WTC11 (cell line): ENCODE data around the gene SIPA1L3. TPM values are rescaled to one million over a fixed set of nuclear protein-coding genes. Genes with fewer than 3 reads are reported as not detected.

Source experiments
- ATAC-seq: fragments of 200-7000 bp; cut with Tn5 transposase; 2 replicates; pipeline ENCODE4 v1.10.0; 2021; ENCODE audit warnings: mild to moderate bottlenecking, moderate library complexity
- CTCF ChIA-PET: fragments of 300-600 bp; sonication (Branson Sonifier 250); formaldehyde crosslinking; loops from one replicate; lab custom pipeline; 2021; ENCODE audit warnings: antibody characterized with exemption; lab: Charles Lee
- POLR2A ChIA-PET: fragments of 350-600 bp; sonication (Branson Sonifier 250); formaldehyde crosslinking; loops from one replicate; lab custom pipeline; 2021; ENCODE audit warnings: antibody characterized with exemption; lab: Charles Lee
- DNase-seq: peaks from one replicate; pipeline ENCODE4 v3.0.0; 2021; ENCODE audit warnings: low spot score
- H3K27ac Mint-ChIP-seq: 2 replicates; pipeline ENCODE4 v1.8.0; 2021; ENCODE audit warnings: mixed read lengths
- H3K27me3 Mint-ChIP-seq: 2 replicates; pipeline ENCODE4 v1.8.0; 2021; ENCODE audit warnings: low read depth, mild to moderate bottlenecking, moderate library complexity, mixed read lengths
- H3K36me3 Mint-ChIP-seq: 2 replicates; pipeline ENCODE4 v1.8.0; 2021; ENCODE audit warnings: mixed read lengths
- H3K4me1 Mint-ChIP-seq: 2 replicates; pipeline ENCODE4 v1.8.0; 2022; ENCODE audit warnings: mixed read lengths
- H3K4me3 Mint-ChIP-seq: 2 replicates; pipeline ENCODE4 v1.8.0; 2021; ENCODE audit warnings: mild to moderate bottlenecking, moderate library complexity, mixed read lengths
- H3K9me3 Mint-ChIP-seq: 2 replicates; pipeline ENCODE4 v1.8.0; 2021; ENCODE audit warnings: mixed read lengths
- ATF2 ChIP-seq: sonication (generic); formaldehyde crosslinking; IDR thresholded peaks from 2 replicates; pipeline ENCODE4 v1.8.1; 2022; ENCODE audit warnings: low read depth, missing genetic modification reagents, borderline replicate concordance
- ELF4 ChIP-seq: sonication (generic); formaldehyde crosslinking; IDR thresholded peaks from 2 replicates; pipeline ENCODE4 v1.8.1; 2022; ENCODE audit warnings: low read depth, mild to moderate bottlenecking, moderate library complexity, missing genetic modification reagents
- ESRRA ChIP-seq: sonication (generic); formaldehyde crosslinking; IDR thresholded peaks from 2 replicates; pipeline ENCODE4 v1.8.1; 2022; ENCODE audit warnings: mild to moderate bottlenecking, missing genetic modification reagents, borderline replicate concordance
- IRF2 ChIP-seq: sonication (generic); formaldehyde crosslinking; IDR thresholded peaks from 2 replicates; pipeline ENCODE4 v1.8.0; 2022; ENCODE audit warnings: low read depth, missing genetic modification reagents, borderline replicate concordance
- KAT7 ChIP-seq: sonication (generic); formaldehyde crosslinking; IDR thresholded peaks from 2 replicates; pipeline ENCODE4 v1.8.1; 2023; ENCODE audit warnings: missing genetic modification reagents, mild to moderate bottlenecking, borderline replicate concordance
- MLX ChIP-seq: sonication (generic); formaldehyde crosslinking; IDR thresholded peaks from 2 replicates; pipeline ENCODE4 v1.8.1; 2023; ENCODE audit warnings: mild to moderate bottlenecking, missing genetic modification reagents, moderate library complexity
- NFYB ChIP-seq: sonication (generic); formaldehyde crosslinking; conservative IDR thresholded peaks from 2 replicates; pipeline ENCODE4 v1.8.0; 2022; ENCODE audit warnings: low read depth, missing genetic modification reagents
- NR2C2 ChIP-seq: sonication (generic); formaldehyde crosslinking; IDR thresholded peaks from 2 replicates; pipeline ENCODE4 v1.8.0; 2022; ENCODE audit warnings: mild to moderate bottlenecking, missing genetic modification reagents
- TEAD4 ChIP-seq: sonication (generic); formaldehyde crosslinking; IDR thresholded peaks from 2 replicates; pipeline ENCODE4 v1.8.0; 2022; ENCODE audit warnings: mild to moderate bottlenecking, missing genetic modification reagents
- TP53 ChIP-seq: sonication (generic); formaldehyde crosslinking; IDR thresholded peaks from 2 replicates; pipeline ENCODE4 v1.8.1; 2023; ENCODE audit warnings: mild to moderate bottlenecking, missing genetic modification reagents
- ZNF317 ChIP-seq: sonication (generic); formaldehyde crosslinking; IDR thresholded peaks from 2 replicates; pipeline ENCODE4 v1.8.1; 2023; ENCODE audit warnings: low read depth, mild to moderate bottlenecking, moderate library complexity, missing genetic modification reagents, borderline replicate concordance
- total RNA-seq: library from RNA; stranded (reverse); gene quantifications from 3 replicates; pipeline ENCODE4 v1.2.3, GENCODE V29; 2021
- TF ChIP-seq, protein P1 (sequence below): fragments of 250-450 bp; sonication (Bioruptor Pico); IDR thresholded peaks from 2 replicates; pipeline ENCODE4 v1.9.0; 2021; ENCODE audit warnings: mild to moderate bottlenecking, borderline replicate concordance
- TF ChIP-seq, protein P2 (sequence below): sonication (generic); formaldehyde crosslinking; IDR thresholded peaks from 2 replicates; pipeline ENCODE4 v1.8.0; 2023; ENCODE audit warnings: missing genetic modification reagents, mild to moderate bottlenecking, borderline replicate concordance
- TF ChIP-seq, protein P3 (sequence below): sonication (generic); formaldehyde crosslinking; conservative IDR thresholded peaks from 2 replicates; pipeline ENCODE4 v1.8.1; 2023; ENCODE audit warnings: mild to moderate bottlenecking, low read depth, missing genetic modification reagents, moderate library complexity
- TF ChIP-seq, protein P4 (sequence below): sonication (generic); formaldehyde crosslinking; IDR thresholded peaks from 2 replicates; pipeline ENCODE4 v1.8.1; 2023; ENCODE audit warnings: mild to moderate bottlenecking, missing genetic modification reagents

Gene SIPA1L3
- total RNA-seq, 1 experiment from 2014 or later, result 41.5 TPM

- H3K36me3 Mint-ChIP-seq, result no peaks in the 10 kb centered on the region
- no peak overlapping the region for H3K27ac Mint-ChIP-seq
- DNase-seq, result no peak
- H3K4me1 Mint-ChIP-seq, result peaks cover 51% of the 10 kb centered on the region
- H3K27me3 Mint-ChIP-seq, result no peaks in the 10 kb centered on the region
- CTCF ChIA-PET, result no interaction called here
- H3K4me3 Mint-ChIP-seq, result no peak overlapping the region
- ATAC-seq, result no peak
- POLR2A ChIA-PET, result interaction anchor here (0.9 to 1.2 kb wide), 2 partner anchors 20 to 76 kb away, joined by 3 read pairs; partner anchors contain the start of genes SIPA1L3 and WDR87
- TF ChIP-seq ATF2 (CRISPR knock-in tag) (no peak), ELF4 (no peak), NFYB (no peak), NR2C2 (CRISPR knock-in tag) (no peak), MLX (no peak), IRF2 (CRISPR knock-in tag) (no peak), ZNF317 (no peak), TP53 (CRISPR knock-in tag) (no peak), KAT7 (no peak), TEAD4 (no peak), ESRRA (CRISPR knock-in tag) (no peak)
- TF ChIP-seq, protein P1, sequence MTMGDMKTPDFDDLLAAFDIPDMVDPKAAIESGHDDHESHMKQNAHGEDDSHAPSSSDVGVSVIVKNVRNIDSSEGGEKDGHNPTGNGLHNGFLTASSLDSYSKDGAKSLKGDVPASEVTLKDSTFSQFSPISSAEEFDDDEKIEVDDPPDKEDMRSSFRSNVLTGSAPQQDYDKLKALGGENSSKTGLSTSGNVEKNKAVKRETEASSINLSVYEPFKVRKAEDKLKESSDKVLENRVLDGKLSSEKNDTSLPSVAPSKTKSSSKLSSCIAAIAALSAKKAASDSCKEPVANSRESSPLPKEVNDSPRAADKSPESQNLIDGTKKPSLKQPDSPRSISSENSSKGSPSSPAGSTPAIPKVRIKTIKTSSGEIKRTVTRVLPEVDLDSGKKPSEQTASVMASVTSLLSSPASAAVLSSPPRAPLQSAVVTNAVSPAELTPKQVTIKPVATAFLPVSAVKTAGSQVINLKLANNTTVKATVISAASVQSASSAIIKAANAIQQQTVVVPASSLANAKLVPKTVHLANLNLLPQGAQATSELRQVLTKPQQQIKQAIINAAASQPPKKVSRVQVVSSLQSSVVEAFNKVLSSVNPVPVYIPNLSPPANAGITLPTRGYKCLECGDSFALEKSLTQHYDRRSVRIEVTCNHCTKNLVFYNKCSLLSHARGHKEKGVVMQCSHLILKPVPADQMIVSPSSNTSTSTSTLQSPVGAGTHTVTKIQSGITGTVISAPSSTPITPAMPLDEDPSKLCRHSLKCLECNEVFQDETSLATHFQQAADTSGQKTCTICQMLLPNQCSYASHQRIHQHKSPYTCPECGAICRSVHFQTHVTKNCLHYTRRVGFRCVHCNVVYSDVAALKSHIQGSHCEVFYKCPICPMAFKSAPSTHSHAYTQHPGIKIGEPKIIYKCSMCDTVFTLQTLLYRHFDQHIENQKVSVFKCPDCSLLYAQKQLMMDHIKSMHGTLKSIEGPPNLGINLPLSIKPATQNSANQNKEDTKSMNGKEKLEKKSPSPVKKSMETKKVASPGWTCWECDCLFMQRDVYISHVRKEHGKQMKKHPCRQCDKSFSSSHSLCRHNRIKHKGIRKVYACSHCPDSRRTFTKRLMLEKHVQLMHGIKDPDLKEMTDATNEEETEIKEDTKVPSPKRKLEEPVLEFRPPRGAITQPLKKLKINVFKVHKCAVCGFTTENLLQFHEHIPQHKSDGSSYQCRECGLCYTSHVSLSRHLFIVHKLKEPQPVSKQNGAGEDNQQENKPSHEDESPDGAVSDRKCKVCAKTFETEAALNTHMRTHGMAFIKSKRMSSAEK (CRISPR knock-in tag), result no peak
- TF ChIP-seq, protein P2, sequence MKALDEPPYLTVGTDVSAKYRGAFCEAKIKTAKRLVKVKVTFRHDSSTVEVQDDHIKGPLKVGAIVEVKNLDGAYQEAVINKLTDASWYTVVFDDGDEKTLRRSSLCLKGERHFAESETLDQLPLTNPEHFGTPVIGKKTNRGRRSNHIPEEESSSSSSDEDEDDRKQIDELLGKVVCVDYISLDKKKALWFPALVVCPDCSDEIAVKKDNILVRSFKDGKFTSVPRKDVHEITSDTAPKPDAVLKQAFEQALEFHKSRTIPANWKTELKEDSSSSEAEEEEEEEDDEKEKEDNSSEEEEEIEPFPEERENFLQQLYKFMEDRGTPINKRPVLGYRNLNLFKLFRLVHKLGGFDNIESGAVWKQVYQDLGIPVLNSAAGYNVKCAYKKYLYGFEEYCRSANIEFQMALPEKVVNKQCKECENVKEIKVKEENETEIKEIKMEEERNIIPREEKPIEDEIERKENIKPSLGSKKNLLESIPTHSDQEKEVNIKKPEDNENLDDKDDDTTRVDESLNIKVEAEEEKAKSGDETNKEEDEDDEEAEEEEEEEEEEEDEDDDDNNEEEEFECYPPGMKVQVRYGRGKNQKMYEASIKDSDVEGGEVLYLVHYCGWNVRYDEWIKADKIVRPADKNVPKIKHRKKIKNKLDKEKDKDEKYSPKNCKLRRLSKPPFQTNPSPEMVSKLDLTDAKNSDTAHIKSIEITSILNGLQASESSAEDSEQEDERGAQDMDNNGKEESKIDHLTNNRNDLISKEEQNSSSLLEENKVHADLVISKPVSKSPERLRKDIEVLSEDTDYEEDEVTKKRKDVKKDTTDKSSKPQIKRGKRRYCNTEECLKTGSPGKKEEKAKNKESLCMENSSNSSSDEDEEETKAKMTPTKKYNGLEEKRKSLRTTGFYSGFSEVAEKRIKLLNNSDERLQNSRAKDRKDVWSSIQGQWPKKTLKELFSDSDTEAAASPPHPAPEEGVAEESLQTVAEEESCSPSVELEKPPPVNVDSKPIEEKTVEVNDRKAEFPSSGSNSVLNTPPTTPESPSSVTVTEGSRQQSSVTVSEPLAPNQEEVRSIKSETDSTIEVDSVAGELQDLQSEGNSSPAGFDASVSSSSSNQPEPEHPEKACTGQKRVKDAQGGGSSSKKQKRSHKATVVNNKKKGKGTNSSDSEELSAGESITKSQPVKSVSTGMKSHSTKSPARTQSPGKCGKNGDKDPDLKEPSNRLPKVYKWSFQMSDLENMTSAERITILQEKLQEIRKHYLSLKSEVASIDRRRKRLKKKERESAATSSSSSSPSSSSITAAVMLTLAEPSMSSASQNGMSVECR (CRISPR knock-in tag), result no peak
- TF ChIP-seq, protein P3, sequence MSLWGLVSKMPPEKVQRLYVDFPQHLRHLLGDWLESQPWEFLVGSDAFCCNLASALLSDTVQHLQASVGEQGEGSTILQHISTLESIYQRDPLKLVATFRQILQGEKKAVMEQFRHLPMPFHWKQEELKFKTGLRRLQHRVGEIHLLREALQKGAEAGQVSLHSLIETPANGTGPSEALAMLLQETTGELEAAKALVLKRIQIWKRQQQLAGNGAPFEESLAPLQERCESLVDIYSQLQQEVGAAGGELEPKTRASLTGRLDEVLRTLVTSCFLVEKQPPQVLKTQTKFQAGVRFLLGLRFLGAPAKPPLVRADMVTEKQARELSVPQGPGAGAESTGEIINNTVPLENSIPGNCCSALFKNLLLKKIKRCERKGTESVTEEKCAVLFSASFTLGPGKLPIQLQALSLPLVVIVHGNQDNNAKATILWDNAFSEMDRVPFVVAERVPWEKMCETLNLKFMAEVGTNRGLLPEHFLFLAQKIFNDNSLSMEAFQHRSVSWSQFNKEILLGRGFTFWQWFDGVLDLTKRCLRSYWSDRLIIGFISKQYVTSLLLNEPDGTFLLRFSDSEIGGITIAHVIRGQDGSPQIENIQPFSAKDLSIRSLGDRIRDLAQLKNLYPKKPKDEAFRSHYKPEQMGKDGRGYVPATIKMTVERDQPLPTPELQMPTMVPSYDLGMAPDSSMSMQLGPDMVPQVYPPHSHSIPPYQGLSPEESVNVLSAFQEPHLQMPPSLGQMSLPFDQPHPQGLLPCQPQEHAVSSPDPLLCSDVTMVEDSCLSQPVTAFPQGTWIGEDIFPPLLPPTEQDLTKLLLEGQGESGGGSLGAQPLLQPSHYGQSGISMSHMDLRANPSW (CRISPR knock-in tag), result no peak
- TF ChIP-seq, protein P4, sequence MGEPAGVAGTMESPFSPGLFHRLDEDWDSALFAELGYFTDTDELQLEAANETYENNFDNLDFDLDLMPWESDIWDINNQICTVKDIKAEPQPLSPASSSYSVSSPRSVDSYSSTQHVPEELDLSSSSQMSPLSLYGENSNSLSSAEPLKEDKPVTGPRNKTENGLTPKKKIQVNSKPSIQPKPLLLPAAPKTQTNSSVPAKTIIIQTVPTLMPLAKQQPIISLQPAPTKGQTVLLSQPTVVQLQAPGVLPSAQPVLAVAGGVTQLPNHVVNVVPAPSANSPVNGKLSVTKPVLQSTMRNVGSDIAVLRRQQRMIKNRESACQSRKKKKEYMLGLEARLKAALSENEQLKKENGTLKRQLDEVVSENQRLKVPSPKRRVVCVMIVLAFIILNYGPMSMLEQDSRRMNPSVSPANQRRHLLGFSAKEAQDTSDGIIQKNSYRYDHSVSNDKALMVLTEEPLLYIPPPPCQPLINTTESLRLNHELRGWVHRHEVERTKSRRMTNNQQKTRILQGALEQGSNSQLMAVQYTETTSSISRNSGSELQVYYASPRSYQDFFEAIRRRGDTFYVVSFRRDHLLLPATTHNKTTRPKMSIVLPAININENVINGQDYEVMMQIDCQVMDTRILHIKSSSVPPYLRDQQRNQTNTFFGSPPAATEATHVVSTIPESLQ (CRISPR knock-in tag), result no peak
- TF ChIP-seq, all 79 proteins: peak for 0
- H3K9me3 Mint-ChIP-seq, result no peaks in the 10 kb centered on the region
These were observed 76.1 kb downstream of the SIPA1L3 start for GRCh38 chr19:37983153-37983552.
